Neural cell (in vitro differentiated cells): ENCODE results near the gene SLC9C1. TPM values are rescaled to one million over a fixed set of nuclear protein-coding genes. Genes with fewer than 3 reads are reported as not detected.

ENCODE experiments used
- H2AFZ ChIP-seq: fragments of 200-600, 300-800 bp; sonication (generic), shearing (Covaris generic); 2 replicates; pipeline ENCODE4 v1.6.0; 2014; ENCODE audit warnings: low read depth, mild to moderate bottlenecking, antibody characterized with exemption, low read length, moderate library complexity
- H3F3A ChIP-seq: fragments of 200-600 bp; shearing (Covaris generic); 2 replicates; pipeline ENCODE4 v1.6.1; 2016; ENCODE audit warnings: mild to moderate bottlenecking, moderate library complexity, mixed read lengths, antibody characterized with exemption, low read length; ENCODE audit not compliant: insufficient read depth, poor library complexity, severe bottlenecking
- H3K27ac ChIP-seq: fragments of 200-600, 300-800 bp; sonication (generic), shearing (Covaris generic); 2 replicates; pipeline ENCODE4 v1.5.1; 2014; ENCODE audit warnings: mild to moderate bottlenecking, low read length, moderate library complexity
- H3K27me3 ChIP-seq: fragments of 300-800, 200-600 bp; sonication (generic), shearing (Covaris generic); 2 replicates; pipeline ENCODE4 v1.6.0; 2014; ENCODE audit warnings: mild to moderate bottlenecking, low read depth, low read length, moderate library complexity; ENCODE audit not compliant: insufficient read depth
- H3K36me3 ChIP-seq: fragments of 300-800, 200-600 bp; sonication (generic), shearing (Covaris generic); 2 replicates; pipeline ENCODE4 v1.5.1; 2014; ENCODE audit warnings: mild to moderate bottlenecking, antibody characterized with exemption, low read length, moderate library complexity; ENCODE audit not compliant: insufficient read depth
- H3K4me2 ChIP-seq: fragments of 300-800, 200-600 bp; sonication (generic), shearing (Covaris generic); 2 replicates; pipeline ENCODE4 v1.6.0; 2014; ENCODE audit warnings: mild to moderate bottlenecking, low read length
- H3K4me3 ChIP-seq: fragments of 300-800, 200-600 bp; sonication (generic), shearing (Covaris generic); 2 replicates; pipeline ENCODE4 v1.5.1; 2014; ENCODE audit warnings: mild to moderate bottlenecking, low read length, moderate library complexity
- H3K79me2 ChIP-seq: fragments of 200-600 bp; shearing (Covaris generic); replicated peaks from 2 replicates; pipeline ENCODE4 v1.6.0; 2014; ENCODE audit warnings: mild to moderate bottlenecking, low read length, moderate library complexity; ENCODE audit not compliant: insufficient read depth
- H3K9ac ChIP-seq: fragments of 300-800, 200-600 bp; sonication (generic), shearing (Covaris generic); 2 replicates; pipeline ENCODE4 v1.6.1; 2016; ENCODE audit warnings: mild to moderate bottlenecking, low read length, mixed read lengths
- H3K9me2 ChIP-seq: fragments of 200-600 bp; shearing (Covaris generic); 2 replicates; pipeline ENCODE4 v1.6.1; 2016; ENCODE audit warnings: mild to moderate bottlenecking, low read length, mixed read lengths; ENCODE audit not compliant: insufficient read depth
- H3K9me3 ChIP-seq: fragments of 200-600, 300-800 bp; sonication (generic), shearing (Covaris generic); 2 replicates; pipeline ENCODE4 v1.6.1; 2016; ENCODE audit warnings: mild to moderate bottlenecking, mixed run types, low read length, moderate library complexity, mixed read lengths
- H4K20me1 ChIP-seq: fragments of 200-600 bp; shearing (Covaris generic); 2 replicates; pipeline ENCODE4 v1.6.1; 2016; ENCODE audit warnings: mild to moderate bottlenecking, mixed run types; ENCODE audit not compliant: insufficient read depth
- EP300 ChIP-seq: fragments of 450-650 bp; conservative IDR thresholded peaks from 2 replicates; pipeline ENCODE4 v1.6.1; 2014; ENCODE audit warnings: antibody characterized with exemption, mild to moderate bottlenecking, moderate library complexity; ENCODE audit not compliant: poor library complexity, severe bottlenecking
- EZH2 ChIP-seq: fragments of 200-600, 300-800 bp; shearing (Covaris generic), sonication (generic); IDR thresholded peaks from 2 replicates; pipeline ENCODE4 v1.6.1; 2014; ENCODE audit warnings: antibody characterized with exemption, low read length, borderline replicate concordance, mild to moderate bottlenecking; ENCODE audit not compliant: insufficient read depth, poor library complexity, severe bottlenecking
- MXI1 ChIP-seq: fragments of 450-650 bp; conservative IDR thresholded peaks from 2 replicates; pipeline ENCODE4 v1.6.1; 2014; ENCODE audit warnings: antibody characterized with exemption, mild to moderate bottlenecking; ENCODE audit not compliant: poor library complexity, severe bottlenecking
- POLR2AphosphoS5 ChIP-seq: IDR thresholded peaks from 2 replicates; pipeline ENCODE4 v1.6.1; 2012
- RAD21 ChIP-seq: fragments of 450-650 bp; conservative IDR thresholded peaks from 2 replicates; pipeline ENCODE4 v1.6.1; 2014; ENCODE audit warnings: antibody characterized with exemption, mild to moderate bottlenecking, moderate library complexity
- REST ChIP-seq: IDR thresholded peaks from 2 replicates; pipeline ENCODE4 v1.6.1; 2012; ENCODE audit warnings: borderline replicate concordance
- SMC3 ChIP-seq: fragments of 450-650 bp; conservative IDR thresholded peaks from 2 replicates; pipeline ENCODE4 v1.6.1; 2014; ENCODE audit warnings: antibody characterized with exemption, mild to moderate bottlenecking, moderate library complexity; ENCODE audit not compliant: poor library complexity
- TAF1 ChIP-seq: IDR thresholded peaks from 2 replicates; pipeline ENCODE4 v1.6.1; 2012; ENCODE audit warnings: low read depth
- polyA plus RNA-seq: library from polyadenylated mRNA; depleted of rRNA; stranded (reverse); fragments of >200 nt; gene quantifications from 2 replicates; pipeline ENCODE4 v1.2.3, GENCODE V29; 2014
- TF ChIP-seq, protein P1 (sequence below): fragments of 450-650 bp; IDR thresholded peaks from 2 replicates; pipeline ENCODE4 v1.5.1; 2014; ENCODE audit warnings: antibody characterized with exemption, mild to moderate bottlenecking, moderate library complexity; ENCODE audit not compliant: poor library complexity, severe bottlenecking

The SLC9C1 gene
- polyA plus RNA-seq, 1 donor from 2014 or later, result not detected

DNA sequence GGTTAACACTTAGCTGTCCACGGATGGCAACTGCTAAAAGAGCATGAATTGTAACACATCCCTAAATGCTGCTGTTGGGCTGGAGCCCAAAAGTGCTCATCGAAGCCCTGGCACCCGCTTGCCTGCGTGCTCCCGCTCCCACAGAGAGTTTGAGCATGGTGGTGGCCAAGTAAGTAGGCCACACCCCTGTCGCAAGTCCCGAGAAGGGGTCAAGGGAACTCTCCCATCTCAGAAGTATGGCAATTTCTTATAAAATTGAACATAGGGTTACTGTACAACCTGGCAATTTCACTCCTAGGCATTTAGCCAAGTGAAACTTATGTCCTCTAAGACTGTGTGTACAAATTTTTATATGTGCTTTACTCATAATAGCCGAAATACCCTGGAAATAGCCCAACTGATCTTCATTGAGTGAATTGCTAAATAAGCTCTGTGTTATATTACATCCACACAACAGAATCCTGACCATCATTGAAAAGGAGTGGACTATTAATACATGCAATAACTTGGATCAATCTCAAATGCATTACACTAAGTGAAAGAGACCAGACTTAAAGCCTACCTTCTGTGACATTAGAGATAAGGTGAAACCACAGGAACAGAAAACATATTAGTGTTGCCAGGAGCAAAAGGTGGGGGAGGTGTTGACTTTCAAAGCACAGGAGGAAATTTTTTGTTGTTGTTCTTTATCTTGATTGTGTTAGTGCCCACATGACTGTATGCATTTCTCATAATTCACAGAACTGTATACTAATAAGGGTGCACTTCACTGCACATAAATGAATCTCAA lies 159.5 kb downstream of the SLC9C1 start:
- Histone ChIP-seq H3K9ac (no peak overlapping the region), H3K9me2 (no peaks in the 10 kb centered on the region), H3K36me3 (no peaks in the 10 kb centered on the region), H3K4me2 (no peak overlapping the region), H3F3A (no peaks in the 10 kb centered on the region), H3K27ac (no peak overlapping the region), H2AFZ (no peak overlapping the region), H3K4me3 (no peak overlapping the region), H4K20me1 (no peaks in the 10 kb centered on the region), H3K9me3 (no peaks in the 10 kb centered on the region), H3K27me3 (no peaks in the 10 kb centered on the region), H3K79me2 (no peaks in the 10 kb centered on the region)
- TF ChIP-seq EP300 (no peak), POLR2AphosphoS5 (no peak), MXI1 (no peak), SMC3 (no peak), RAD21 (no peak), REST (no peak), TAF1 (no peak), EZH2 (no peak)
- TF ChIP-seq, protein P1, sequence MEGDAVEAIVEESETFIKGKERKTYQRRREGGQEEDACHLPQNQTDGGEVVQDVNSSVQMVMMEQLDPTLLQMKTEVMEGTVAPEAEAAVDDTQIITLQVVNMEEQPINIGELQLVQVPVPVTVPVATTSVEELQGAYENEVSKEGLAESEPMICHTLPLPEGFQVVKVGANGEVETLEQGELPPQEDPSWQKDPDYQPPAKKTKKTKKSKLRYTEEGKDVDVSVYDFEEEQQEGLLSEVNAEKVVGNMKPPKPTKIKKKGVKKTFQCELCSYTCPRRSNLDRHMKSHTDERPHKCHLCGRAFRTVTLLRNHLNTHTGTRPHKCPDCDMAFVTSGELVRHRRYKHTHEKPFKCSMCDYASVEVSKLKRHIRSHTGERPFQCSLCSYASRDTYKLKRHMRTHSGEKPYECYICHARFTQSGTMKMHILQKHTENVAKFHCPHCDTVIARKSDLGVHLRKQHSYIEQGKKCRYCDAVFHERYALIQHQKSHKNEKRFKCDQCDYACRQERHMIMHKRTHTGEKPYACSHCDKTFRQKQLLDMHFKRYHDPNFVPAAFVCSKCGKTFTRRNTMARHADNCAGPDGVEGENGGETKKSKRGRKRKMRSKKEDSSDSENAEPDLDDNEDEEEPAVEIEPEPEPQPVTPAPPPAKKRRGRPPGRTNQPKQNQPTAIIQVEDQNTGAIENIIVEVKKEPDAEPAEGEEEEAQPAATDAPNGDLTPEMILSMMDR, result no peak

DNA sequence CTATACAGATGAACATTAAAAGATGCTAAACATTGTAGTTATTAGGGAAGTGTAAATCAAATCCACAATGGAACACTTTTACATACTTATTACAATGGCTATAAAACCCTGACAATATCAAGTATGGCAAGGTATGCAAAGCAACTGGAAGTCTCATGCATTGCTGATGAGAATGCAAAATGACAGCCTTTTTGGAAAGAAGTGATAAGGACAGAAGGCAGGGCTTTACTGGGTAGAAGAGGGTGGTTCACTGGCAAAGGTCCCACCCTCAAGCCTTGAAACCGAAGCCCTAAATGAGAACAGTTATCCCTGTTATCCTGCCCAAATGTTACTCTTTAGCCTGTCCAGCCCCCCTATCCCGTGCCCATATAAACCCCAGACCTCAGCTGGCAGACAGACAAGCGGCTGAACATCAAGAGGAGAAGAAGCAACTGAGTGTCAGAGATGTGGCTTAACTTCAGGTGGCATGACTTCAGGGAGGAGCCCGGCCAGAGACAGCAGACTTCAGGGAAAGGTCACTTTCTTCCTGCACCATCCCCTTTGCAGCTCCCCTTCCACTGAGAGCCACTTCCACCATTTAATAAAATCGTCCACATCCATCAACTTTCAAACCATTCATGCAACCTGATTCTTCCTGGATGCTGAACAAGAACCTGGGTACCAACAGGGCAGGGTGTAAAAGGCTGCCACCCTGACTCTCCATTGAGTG lies 160.2 kb downstream of the SLC9C1 start:
- Histone ChIP-seq H2AFZ (no peak overlapping the region), H3K4me2 (no peak overlapping the region), H3K36me3 (no peaks in the 10 kb centered on the region), H3K27ac (no peak overlapping the region), H3F3A (no peaks in the 10 kb centered on the region), H4K20me1 (no peaks in the 10 kb centered on the region), H3K9me3 (no peaks in the 10 kb centered on the region), H3K4me3 (no peak overlapping the region), H3K27me3 (no peaks in the 10 kb centered on the region), H3K9me2 (no peaks in the 10 kb centered on the region), H3K79me2 (no peaks in the 10 kb centered on the region), H3K9ac (no peak overlapping the region)
- TF ChIP-seq TAF1 (no peak), RAD21 (no peak), EZH2 (no peak), POLR2AphosphoS5 (no peak), EP300 (no peak), MXI1 (no peak), SMC3 (no peak), REST (no peak)
- TF ChIP-seq, protein P1, result no peak
